HG02571 (cell line): ENCODE results near the gene REPS1.
A peak's percentile ranks its signal among the peaks of the same experiment; 100 is the strongest.
"Not testable (repeated sequence)": the region's sequence is repeated elsewhere in the genome, so short reads cannot be mapped to it uniquely, and the experiment has no call there.

Experiments
- ATAC-seq: cut with Tn5 transposase; IDR thresholded peaks from one replicate; pipeline ENCODE4 v1.9.1; 2021; ENCODE audit warnings: mild to moderate bottlenecking, moderate library complexity; ENCODE audit not compliant: unreplicated experiment

REPS1 gene, protein sequence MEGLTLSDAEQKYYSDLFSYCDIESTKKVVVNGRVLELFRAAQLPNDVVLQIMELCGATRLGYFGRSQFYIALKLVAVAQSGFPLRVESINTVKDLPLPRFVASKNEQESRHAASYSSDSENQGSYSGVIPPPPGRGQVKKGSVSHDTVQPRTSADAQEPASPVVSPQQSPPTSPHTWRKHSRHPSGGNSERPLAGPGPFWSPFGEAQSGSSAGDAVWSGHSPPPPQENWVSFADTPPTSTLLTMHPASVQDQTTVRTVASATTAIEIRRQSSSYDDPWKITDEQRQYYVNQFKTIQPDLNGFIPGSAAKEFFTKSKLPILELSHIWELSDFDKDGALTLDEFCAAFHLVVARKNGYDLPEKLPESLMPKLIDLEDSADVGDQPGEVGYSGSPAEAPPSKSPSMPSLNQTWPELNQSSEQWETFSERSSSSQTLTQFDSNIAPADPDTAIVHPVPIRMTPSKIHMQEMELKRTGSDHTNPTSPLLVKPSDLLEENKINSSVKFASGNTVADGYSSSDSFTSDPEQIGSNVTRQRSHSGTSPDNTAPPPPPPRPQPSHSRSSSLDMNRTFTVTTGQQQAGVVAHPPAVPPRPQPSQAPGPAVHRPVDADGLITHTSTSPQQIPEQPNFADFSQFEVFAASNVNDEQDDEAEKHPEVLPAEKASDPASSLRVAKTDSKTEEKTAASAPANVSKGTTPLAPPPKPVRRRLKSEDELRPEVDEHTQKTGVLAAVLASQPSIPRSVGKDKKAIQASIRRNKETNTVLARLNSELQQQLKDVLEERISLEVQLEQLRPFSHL

DNA sequence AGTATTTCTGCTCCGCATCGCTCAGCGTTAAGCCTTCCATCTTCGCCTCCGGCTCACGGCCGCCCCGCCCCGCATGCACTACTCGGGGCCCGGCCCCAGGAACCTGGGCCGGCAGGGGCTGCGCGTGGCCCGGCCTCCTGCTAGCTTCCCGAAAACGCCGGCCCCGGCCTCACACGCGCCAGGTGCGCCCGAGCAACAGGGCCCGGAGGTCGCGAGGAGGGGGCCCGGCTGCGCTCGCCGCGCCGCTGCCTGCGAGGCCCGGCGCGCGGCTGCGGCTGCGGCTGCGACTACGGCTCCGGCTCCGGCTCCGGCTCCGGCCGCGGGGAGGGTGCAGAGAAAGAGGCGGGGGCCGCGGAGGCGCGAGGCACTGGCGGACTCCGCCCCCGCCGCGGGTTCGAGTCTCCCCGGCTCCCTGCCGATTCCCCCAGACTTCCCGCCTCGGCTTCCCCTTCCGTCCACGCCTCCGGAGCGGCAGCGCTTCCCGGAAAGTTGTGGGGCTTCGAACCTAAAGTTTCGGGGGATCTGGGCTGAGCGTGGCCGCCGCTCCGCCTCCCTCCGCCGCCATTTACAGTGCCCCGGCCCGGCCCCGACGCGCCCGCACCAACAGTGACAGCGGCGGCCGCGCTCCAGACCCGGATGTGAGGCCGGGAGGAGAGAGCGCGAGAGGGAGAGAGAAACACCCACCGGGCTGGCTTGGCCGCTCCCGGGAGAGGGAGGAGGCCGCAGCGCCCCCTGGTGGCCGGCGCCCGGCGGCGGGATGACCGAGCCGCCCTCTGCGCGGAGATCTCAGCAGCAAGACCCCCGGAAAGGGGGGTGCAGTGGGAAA lies at the start of gene REPS1:
TSS of gene REPS1 (minus strand) at position 611 of the 826 bp plus-strand sequence. CDS start at position 40, 571 bp downstream.
- ATAC-seq, result peak; percentile 95

DNA sequence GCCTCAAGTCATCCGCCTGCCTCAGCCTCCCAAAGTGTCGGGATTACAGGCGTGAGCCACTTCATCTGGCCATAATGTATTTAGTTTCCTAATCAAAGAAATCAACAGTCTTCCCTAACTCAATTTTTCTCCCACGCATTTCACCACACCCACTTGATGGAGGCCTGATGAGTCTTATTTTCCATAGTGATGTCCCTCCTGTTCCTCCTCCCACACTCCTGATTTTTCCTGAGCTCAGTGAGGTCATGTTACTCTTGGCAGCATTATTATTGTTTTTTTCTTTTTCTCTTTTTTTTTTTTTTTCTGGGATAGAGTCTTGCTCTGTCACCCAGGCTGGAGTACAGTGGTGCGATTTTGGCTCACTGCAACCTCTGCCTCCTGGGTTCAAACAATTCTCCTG lies 49.4 kb upstream of the REPS1 start:
- no peak for ATAC-seq

DNA sequence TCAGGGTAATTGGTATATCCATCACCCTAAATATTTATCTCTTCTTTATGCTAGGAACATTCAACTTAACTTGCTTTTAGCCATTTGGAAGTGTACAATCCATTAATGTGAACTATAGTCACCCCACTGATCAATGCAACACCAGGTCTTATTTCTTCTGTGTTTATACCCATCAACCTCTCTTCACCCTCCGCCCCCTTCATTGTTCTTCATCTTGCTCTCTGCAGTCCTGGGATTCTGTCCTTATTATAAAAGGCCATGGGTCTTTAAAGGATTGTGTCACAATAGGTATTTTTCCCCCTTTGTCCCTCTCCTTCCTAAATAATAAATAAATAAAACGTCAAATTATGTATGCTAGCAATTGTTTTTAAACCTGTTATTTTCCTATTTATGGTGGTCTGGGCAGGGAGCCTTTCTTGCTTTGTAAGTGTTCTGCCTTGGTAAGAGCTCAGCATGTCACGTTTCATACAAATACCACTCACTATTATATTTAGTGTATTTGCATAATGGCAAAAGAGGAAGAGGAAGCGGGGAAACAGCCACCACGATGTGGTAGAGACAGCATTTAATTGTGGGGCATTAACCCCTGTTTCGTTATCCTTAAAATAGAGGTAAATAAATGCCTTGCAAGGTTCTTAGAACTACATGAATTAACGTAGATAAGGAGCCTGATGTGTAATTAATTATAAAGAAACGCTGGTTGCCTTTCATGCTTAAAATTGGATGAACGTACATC lies 42.3 kb upstream of the REPS1 start:
- no peak for ATAC-seq

DNA sequence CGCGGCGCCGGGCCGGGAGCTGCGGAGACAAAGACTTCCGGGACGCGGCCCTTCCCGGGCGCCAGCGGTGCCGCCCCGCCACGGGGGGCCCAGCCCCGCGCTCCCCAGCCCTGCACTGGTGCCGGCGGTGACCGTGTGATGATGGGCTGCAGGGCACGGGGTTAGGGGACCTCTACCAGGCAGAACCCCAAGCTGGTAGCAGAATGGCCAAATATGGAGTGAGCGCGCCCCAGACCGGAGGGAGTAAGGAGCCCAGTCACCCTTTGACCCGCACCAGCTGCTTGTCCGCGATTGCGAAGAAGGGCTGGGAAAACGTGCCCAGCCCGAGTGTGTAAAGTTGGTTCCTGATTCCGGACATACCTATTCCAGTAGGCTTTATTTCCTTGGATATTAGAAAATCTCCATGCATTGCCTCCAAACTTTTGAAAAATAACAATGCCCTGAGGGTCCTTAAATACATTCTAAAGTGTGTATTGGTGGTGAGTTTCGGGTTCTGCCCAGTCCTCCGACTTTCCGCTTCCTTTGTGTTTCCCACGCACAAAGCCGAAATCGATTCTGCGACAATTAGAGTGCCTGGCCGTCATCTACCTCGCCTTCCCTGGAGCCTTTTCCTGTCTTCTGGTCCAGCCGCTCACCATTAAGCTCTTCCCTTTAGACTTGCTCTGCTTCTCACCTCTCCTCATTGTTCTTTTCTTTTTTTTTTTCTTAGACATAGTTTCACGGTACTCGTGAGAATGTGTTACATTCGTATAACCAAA lies 41.6 kb upstream of the REPS1 start:
- peak; percentile 28 for ATAC-seq

DNA sequence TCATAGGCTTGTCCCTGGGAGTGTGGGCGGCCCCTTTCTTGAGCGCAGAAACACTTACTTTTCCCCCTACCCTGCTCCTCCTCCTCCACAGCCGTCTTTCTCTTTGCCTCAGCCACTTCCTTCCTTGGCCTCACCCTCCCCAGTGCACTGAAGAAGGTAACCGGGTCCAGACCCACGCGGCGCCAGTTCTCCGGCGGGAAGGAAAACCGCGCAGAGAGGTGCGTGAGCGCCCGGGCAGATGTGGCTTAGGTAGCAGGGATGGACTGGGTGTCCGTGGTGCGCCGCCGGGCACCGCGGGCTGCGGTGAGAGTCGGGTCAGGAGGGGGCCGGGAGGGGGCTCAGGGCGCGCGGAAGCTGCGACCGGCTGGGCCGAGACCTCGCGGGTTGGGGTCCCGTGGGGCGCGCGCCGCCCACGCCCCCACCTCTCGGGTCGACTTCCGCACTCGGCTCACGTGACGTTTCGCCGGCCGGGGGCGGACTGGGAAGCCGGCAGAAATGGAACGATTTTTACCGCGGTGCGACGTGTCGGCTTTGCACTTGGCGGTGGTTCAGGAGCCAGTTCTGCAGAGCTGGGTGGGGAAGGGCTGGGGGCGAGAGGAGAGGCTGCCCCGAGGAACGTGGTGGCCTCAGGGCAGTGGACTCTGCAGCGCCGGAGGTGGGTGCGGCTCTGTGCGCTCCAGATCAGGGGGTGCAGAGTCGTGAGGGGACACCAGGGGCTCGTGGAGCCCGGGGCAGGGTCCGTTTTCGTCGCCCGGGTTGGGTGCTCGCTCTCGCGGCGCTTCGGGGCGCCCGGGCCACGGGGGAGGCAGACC lies 40.8 kb upstream of the REPS1 start, which contains the start of gene ABRACL:
TSS of gene ABRACL (plus strand) at position 88 of the 812 bp plus-strand sequence. CDS start 5,416 bp downstream, outside the sequence.
- peak; percentile 61 for ATAC-seq

DNA sequence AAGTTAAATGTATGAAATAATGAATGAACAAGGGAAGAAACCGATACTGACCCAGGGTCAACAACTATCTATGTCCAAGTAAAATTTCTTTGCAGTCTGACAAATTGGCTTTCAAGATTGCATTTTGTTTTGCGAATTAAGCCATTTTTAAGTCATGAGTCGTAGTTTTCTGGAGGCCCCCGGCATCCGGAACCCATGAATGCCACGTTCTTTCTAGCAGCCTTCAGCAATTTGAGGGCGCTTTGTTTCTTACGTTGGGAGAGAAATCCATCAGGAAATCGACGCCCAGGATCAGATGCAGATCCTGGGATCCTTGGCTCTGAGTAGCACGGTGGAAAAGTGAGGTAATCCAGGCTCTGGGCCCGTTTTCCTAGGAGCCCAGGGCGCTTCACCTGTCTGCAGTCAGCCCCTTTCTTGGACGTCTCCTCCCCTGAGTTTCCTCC lies 40.2 kb upstream of the REPS1 start:
- ATAC-seq, result peak; percentile 0

DNA sequence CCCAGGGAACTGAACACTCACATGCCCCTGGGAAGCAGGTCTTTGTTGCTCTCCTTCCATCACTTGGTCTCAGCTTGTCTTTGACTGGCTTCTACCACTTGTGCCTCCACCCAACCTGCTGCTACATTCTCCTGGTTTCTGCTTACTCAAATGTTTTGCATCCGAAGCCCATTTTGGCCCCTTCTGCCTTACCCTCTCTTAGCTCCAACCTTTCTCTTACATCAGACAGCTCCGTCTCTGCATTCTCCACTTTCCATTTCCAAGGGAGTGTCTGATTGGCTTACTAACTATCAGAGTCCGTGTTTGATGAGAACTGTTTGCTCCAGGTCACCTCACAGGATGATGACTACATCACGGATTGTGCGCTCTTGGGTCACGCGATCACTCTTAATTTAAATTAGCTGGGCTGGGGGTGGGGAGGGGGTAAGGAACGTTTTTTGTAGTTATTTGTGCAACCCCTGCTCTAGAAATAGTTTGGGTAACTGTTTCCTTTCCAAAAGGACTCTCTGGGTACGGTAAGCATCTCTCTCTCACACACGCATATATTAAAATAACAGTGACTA lies 39.6 kb upstream of the REPS1 start:
- no peak for ATAC-seq

DNA sequence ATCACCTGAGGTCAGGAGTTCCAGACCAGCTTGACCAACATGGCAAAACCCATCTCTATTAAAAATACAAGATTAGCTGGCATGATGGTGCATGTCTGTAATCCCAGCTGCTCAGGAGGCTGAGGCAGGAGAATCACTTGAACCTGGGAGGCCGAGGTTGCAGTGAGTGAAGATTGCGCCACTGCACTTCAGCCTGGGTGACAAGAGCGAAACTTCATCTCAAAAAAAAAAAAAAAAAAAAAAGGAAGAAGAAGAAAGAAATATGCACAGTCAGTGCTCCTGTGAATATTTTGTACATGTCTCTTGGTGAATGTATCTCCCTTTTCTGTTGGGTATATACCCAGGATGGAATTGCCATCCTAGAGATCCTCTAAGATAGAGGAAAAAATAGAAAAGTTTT lies 37.4 kb upstream of the REPS1 start:
- not testable (repeated sequence) for ATAC-seq

DNA sequence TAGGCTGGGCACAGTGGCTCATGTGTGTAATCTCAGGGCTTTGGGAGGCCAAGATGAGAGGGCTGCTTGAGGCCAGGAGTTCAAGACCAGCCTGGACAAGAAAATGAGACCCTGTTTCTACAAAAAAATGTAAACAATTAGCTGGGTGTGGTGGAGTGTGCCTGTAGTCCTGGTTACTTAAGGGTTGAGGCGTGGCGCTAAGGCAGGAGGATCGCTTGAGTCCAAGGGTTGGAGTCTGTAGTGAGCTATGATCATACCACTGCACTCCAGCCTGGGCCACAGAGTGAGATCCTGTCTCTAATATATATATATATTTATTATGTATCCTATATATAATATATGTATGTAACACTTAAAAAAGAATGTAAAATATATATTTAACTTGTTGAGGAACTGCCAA lies 32.6 kb upstream of the REPS1 start:
- no peak for ATAC-seq

DNA sequence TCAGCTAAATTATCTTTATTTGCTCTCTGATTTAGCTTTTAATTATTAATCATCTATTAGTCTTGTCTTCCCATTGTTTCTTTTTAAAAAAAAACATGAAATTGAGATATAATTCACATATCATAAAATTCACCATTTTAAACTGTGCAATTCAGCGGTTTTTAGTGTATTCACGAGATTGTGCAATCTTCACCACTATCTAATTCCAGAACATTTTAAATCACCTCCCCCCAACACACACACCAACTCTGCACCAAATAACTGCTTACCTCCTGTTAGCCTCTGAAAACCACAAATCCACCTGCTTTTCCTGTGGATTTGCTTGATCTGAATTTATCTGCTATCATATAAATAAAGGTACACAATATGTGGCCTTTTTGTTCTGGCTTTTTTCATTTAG lies 31.7 kb upstream of the REPS1 start:
- no peak for ATAC-seq

DNA sequence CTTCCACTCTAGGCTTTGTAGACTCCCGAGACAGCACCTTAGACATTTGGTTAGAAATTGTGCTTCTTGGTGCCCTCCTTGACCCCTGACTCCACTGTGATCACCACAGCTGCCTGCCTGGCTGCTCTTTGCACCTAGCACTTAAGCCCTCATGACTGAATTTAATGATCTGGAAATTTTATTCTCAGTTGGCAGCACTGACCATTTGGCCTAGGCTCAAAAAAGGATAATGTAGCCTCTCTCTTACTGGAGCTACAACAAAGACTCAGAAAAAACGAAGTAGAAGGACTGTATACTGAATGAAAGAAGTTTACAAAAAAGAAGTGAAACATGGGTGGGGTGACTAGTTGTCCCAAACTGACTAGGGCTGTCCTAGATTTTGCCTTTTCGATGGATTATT lies 29.2 kb upstream of the REPS1 start:
- no peak for ATAC-seq

DNA sequence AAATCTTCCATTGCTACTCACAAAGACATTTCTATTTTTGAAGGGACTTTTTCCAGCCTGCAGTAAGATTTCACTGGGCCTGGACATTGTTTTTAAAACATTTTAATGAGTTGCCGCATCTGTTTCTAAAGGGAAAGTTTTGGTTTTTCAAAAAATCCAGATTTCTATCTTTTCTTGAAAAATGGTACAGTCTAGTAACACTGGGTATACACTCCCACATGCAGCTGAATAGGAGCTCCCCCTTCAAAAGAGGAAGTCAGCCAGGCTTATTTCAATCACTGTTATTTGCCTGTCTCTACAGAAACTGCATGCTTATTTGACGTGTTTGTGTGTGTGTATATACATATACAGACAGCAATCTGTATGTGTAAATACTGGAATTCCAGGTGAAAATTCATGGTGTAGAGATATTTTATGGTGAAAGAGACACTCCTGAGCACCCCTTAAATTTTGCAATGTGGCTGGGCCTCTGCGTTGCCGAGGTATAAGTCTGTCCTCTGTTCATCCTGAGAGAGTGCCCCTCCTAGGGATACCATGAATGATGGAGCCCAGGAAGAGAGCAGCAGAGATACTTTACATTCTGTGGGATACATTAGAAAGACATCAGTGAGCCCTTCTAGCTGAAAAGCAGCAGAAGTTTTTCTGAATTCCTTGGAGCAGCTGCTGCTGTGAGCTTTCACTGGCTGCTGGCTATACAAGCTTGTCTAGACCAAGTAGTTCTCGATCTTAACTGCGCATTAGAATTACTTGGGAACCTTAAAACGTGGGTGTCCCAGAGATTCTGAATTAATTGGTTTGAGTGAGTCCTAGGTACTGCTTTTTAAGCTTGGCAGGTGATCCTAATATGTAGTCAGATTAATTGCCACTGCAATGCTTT lies 28.5 kb upstream of the REPS1 start:
- ATAC-seq, result peak; percentile 70

DNA sequence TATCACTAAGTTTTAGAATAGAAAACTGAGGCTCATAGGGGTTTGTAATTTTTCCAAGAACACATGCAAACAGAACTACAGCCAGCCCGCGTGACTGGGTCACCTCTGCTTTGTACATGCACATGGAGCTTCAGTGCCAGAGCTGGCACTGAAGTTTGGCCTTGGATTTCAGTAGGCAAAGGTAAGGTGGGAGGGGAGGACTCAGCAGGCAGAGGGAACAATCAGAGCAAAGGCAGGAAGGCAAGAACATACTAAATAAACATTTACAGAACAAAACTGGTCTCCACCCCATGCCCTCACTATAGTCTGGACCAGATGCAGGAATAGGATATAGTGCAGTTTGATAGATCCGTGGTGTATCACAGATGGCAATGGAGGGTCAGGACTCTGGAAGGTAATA lies 26.9 kb upstream of the REPS1 start:
- no peak for ATAC-seq

DNA sequence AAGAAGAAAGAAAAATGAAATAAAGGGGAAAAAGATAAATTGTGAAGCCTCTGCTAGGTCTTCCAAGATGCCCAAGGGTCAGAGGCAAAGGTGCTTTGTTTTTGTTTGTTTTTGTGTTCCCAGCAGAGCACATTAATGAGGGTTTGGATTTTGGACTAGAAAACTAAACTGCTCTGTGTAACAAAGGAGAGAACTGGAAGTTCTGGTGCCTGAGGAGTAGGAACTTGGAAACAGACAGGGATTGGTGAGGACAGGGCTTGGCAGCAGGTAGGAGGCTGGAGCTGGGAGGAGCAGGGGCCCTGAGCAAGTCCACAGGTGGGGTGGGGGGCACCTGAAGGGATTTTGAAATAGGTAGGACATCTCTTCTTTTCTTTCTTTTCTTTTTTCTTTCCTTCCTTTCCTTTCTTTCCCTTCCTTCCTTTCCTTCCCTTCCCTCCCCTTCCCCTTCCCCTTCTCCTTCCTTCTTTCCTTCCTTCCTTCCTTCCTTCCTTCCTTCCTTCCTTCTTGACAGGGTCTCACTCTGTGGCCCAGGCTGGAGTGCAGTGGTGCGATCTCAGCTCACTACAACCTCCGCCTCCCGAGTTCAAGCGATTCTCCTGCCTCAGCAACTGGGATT lies 25.2 kb upstream of the REPS1 start:
- no peak for ATAC-seq

DNA sequence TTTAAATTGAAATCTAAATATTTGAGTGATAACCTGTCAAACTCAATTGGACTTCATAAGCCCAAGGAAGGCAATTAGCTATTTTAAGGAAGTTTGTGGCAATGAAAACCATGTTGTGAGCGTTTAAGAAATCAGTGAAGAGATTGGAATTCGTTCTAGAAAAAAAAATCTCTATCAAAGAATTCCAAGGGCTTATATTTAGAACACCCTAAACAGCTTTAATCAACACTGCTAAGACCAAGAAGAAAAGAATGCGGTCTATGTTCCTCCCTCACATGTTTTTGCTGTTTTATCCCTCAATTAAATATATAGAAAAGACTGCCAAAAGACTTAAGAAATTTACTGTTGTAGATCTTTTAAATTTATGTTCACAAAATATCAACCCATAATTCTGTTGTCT lies 23.9 kb upstream of the REPS1 start:
- ATAC-seq, result no peak

DNA sequence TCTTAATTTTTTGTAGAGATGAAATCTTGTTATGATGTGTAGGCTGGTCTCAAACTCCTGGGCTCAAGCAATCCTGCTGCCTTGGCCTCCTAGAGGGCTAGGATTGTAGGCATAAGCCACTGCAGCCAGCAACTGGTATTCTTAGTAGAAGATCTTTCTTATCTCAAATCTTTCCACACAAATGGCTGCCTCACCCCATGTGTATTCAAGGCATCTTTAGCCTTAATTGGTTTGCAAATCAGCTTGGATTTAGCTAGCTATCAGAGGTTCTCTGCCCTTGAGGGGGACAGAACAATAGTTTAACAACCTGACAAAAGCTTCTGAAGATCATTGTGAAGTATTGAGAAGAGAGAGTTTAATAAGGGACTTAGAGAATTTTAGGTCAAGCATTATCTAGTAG lies 22.6 kb upstream of the REPS1 start:
- no peak for ATAC-seq

DNA sequence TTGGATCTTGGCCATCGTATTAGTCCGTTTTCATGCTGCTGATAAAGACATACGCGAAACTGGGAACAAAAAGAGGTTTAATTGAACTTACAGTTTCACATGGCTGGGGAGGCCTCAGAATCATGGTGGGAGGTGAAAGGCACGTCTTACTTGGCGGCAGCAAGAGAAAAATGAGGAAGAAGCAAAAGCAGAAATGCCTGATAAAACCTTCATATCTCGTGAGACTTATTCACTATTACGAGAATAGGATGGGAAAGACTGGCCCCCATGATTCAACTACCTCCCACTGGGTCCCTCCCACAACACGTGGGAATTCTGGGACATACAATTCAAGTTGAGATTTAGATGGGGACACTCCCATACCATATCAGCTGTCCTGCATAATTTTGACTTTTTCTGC lies 20.1 kb upstream of the REPS1 start:
- no peak for ATAC-seq
